ENCODE results near the gene HMG20A. TPM values are rescaled to one million over a fixed set of nuclear protein-coding genes. Genes with fewer than 3 reads are reported as not detected.
A peak's percentile ranks its signal among the peaks of the same experiment; 100 is the strongest.
"Not testable (repeated sequence)": the region's sequence is repeated elsewhere in the genome, so short reads cannot be mapped to it uniquely, and the experiment has no call there.

The HMG20A gene
- total RNA-seq, 4 donors from 2014 or later, result 38.4 to 122 (median 41.6) TPM

DNA sequence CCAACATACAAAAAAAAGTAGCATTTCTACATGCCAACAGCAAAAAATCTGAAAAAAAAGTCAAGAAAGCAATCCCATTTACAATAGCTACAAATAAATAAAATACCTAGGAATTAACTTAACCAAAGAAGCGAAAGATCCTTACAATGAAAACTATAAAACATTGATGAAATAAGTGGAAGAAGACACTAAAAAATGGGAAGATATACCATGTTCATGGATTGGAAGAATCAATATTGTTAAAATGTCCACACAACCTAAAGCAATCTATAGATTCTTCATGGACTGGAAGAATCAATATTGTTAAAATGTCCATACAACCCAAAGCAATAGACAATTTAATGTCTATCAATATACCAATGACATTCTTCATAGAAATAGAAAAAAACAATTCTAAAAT is 21.8 kb upstream of the HMG20A start:
- Histone ChIP-seq H3K36me3 (no peaks in the 10 kb centered on the region), H3K4me3 (no peak overlapping the region), H3K27me3 (no peaks in the 10 kb centered on the region), H3K27ac (no peak overlapping the region), H3K9me3 (peaks cover 0 to 17% (median 0%) of the 10 kb centered on the region in 4 donors), H3K4me1 (no peaks in the 10 kb centered on the region)
- no peak for TF ChIP-seq POLR2A (IDR thresholded peaks at IDR 0.05)
- TF ChIP-seq, protein P1, sequence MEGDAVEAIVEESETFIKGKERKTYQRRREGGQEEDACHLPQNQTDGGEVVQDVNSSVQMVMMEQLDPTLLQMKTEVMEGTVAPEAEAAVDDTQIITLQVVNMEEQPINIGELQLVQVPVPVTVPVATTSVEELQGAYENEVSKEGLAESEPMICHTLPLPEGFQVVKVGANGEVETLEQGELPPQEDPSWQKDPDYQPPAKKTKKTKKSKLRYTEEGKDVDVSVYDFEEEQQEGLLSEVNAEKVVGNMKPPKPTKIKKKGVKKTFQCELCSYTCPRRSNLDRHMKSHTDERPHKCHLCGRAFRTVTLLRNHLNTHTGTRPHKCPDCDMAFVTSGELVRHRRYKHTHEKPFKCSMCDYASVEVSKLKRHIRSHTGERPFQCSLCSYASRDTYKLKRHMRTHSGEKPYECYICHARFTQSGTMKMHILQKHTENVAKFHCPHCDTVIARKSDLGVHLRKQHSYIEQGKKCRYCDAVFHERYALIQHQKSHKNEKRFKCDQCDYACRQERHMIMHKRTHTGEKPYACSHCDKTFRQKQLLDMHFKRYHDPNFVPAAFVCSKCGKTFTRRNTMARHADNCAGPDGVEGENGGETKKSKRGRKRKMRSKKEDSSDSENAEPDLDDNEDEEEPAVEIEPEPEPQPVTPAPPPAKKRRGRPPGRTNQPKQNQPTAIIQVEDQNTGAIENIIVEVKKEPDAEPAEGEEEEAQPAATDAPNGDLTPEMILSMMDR (IDR thresholded peaks at IDR 0.05), result no peak
- DNase-seq, result no peak

DNA sequence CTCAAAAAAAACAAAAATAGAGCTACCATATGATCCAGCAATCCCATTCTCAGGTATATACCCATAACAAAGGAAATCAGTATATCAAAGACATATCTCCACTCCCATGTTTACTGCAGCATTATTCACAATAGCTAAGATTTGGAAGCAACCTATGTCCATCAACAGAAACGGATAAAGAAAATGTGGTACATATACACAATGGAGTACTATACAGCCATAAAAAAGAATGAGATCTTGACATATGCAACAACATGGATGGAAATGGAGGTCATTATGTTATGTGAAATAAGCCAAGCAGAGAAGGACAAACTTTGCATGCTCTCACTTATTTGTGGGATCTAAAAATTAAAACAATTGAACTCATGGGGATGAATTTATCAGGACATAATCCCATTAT is 20.4 kb upstream of the HMG20A start:
- no peaks in the 10 kb centered on the region for H3K4me1 ChIP-seq
- DNase-seq, result no peak
- H3K9me3 ChIP-seq, result peaks cover 0 to 12% (median 0%) of the 10 kb centered on the region in 4 donors
- H3K36me3 ChIP-seq, result no peaks in the 10 kb centered on the region
- no peak overlapping the region for H3K4me3 ChIP-seq
- no peak overlapping the region for H3K27ac ChIP-seq
- H3K27me3 ChIP-seq, result no peaks in the 10 kb centered on the region
- no peak for TF ChIP-seq POLR2A (IDR thresholded peaks at IDR 0.05)
- TF ChIP-seq, protein P1 (IDR thresholded peaks at IDR 0.05), result no peak

- no peaks in the 10 kb centered on the region for H3K36me3 ChIP-seq
- DNase-seq, result no peak
- H3K27ac ChIP-seq, result no peak overlapping the region
- H3K9me3 ChIP-seq, result peaks cover 0 to 7% (median 0%) of the 10 kb centered on the region in 4 donors
- no peak overlapping the region for H3K4me3 ChIP-seq
- no peak for TF ChIP-seq POLR2A (IDR thresholded peaks at IDR 0.05)
- TF ChIP-seq, protein P1 (IDR thresholded peaks at IDR 0.05), result no peak
- H3K27me3 ChIP-seq, result no peaks in the 10 kb centered on the region
- no peaks in the 10 kb centered on the region for H3K4me1 ChIP-seq
Measured at GRCh38 chr15:77402740-77403379, 17.8 kb upstream of the HMG20A start.

DNA sequence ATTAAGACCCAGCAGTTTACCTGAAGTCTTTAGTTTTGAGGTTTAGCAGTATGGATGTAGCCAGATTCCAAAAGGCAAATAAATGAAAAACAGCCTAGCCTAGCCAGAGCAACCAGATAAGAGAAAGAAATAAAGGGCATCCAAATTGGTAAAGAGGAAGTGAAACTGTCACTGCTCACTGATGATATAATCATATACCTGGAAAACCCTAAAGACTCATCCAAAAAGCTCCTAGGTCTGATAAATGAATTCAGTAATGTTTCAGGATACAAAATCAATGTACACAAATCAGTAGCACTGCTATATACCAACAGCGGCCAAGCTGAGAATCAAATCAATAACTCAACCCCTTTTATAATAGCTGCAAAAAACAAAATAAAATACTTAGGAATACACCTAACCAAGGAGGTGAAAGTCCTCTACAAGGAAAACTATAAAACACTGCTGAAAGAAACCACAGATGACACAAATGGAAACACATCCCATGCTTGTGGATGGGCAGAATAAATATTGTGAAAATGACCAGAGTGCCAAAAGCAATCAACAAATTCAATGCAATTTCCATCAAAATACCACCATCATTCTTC is 14.4 kb upstream of the HMG20A start:
- H3K27ac ChIP-seq, H3K9me3 ChIP-seq, H3K4me1 ChIP-seq, H3K36me3 ChIP-seq, H3K4me3 ChIP-seq, DNase-seq, H3K27me3 ChIP-seq: not testable (repeated sequence)

DNA sequence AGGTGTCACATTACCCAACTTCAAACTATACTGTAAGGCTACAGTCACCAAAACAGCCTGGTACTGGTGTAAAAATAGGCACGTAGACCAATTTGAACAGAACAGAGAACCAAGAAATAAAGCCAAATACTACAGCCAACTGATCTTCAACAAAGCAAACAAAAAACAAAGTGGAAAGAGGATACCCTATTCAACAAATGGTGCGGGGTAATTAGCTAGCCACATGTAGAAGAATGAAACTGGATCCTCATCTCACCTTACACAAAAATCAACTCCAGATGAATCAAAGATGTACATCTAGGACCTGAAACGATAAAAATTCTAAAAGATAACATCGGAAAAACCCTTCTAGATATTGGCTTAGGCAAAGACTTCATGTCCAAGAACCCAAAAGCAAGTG is 13.8 kb upstream of the HMG20A start:
- Histone ChIP-seq H3K9me3 (no peaks in the 10 kb centered on the region), H3K27ac (no peak overlapping the region), H3K27me3 (no peaks in the 10 kb centered on the region), H3K36me3 (no peaks in the 10 kb centered on the region), H3K4me1 (peaks cover 0 to 4% (median 0%) of the 10 kb centered on the region in 4 donors), H3K4me3 (no peak overlapping the region)
- DNase-seq, result no peak
- TF ChIP-seq, protein P1 (IDR thresholded peaks at IDR 0.05), result no peak
- no peak for TF ChIP-seq POLR2A (IDR thresholded peaks at IDR 0.05)

GRCh38 chr15:77409259-77410156 is 11.2 kb upstream of the HMG20A start:
- Histone ChIP-seq H3K27me3 (no peaks in the 10 kb centered on the region), H3K9me3 (no peaks in the 10 kb centered on the region), H3K27ac (peak overlapping the region in 2 of 4 donors; percentile 40 to 55), H3K36me3 (no peaks in the 10 kb centered on the region), H3K4me3 (no peak overlapping the region), H3K4me1 (peaks cover 0 to 4% (median 0%) of the 10 kb centered on the region in 4 donors)
- TF ChIP-seq, protein P1 (IDR thresholded peaks at IDR 0.05), result no peak
- TF ChIP-seq POLR2A (IDR thresholded peaks at IDR 0.05), result no peak
- DNase-seq, result peak in 1 of 3 donors; percentile 64

- not testable (repeated sequence) for H3K27me3 ChIP-seq, H3K9me3 ChIP-seq, H3K4me3 ChIP-seq, DNase-seq, H3K36me3 ChIP-seq, H3K4me1 ChIP-seq
- peak overlapping the region in 3 of 4 donors; percentile 8 to 55 (median 40) for H3K27ac ChIP-seq
Measured at GRCh38 chr15:77410157-77410500, 10.6 kb upstream of the HMG20A start.

All from Peyer's patch (tissue), 4 donors.